HepG2 (cell line): ENCODE results near the gene DNMBP. TPM values are rescaled to one million over a fixed set of nuclear protein-coding genes. Genes with fewer than 3 reads are reported as not detected.

Source experiments
- ARNTL ChIP-seq: sonication (generic); formaldehyde crosslinking; IDR thresholded peaks from 2 replicates; pipeline ENCODE4 v1.4.0; 2020; ENCODE audit warnings: mild to moderate bottlenecking, missing genetic modification reagents
- ATF7 ChIP-seq, 2 experiments: fragments of 450-650 bp in 1 of 2; sonication (generic) in 1 of 2; formaldehyde crosslinking in 1 of 2; IDR thresholded peaks; 2 replicates each; pipeline versions ENCODE4 v1.4.0 to v1.6.1; 2016 to 2020; ENCODE audit warnings: antibody characterized with exemption in 1 of 2, mild to moderate bottlenecking in 1 of 2, missing genetic modification reagents in 1 of 2
- BATF2 ChIP-seq: sonication (generic); formaldehyde crosslinking; IDR thresholded peaks from 2 replicates; pipeline ENCODE4 v1.8.0; 2022; ENCODE audit warnings: mild to moderate bottlenecking, missing genetic modification reagents, moderate library complexity
- BCL3 ChIP-seq: sonication (generic); formaldehyde crosslinking; IDR thresholded peaks from 2 replicates; pipeline ENCODE4 v1.5.1; 2020; ENCODE audit warnings: mild to moderate bottlenecking, missing genetic modification reagents, moderate library complexity
- FOSL2 ChIP-seq: sonication (generic); formaldehyde crosslinking; IDR thresholded peaks from 2 replicates; pipeline ENCODE4 v1.4.0; 2020; ENCODE audit warnings: missing genetic modification reagents
- GATA4 ChIP-seq: sonication (generic); IDR thresholded peaks from 2 replicates; pipeline ENCODE4 v1.6.1; 2016; ENCODE audit warnings: antibody characterized with exemption, low read depth, borderline replicate concordance
- GFI1 ChIP-seq: sonication (generic); formaldehyde crosslinking; IDR thresholded peaks from 2 replicates; pipeline ENCODE4 v1.5.0; 2020; ENCODE audit warnings: missing genetic modification reagents, mild to moderate bottlenecking, borderline replicate concordance
- GZF1 ChIP-seq: sonication (generic); formaldehyde crosslinking; IDR thresholded peaks from 2 replicates; pipeline ENCODE4 v1.5.1; 2020; ENCODE audit warnings: mild to moderate bottlenecking, missing genetic modification reagents
- HIVEP1 ChIP-seq: sonication (generic); formaldehyde crosslinking; IDR thresholded peaks from 2 replicates; pipeline ENCODE4 v1.4.0; 2020; ENCODE audit warnings: mild to moderate bottlenecking, missing genetic modification reagents
- NR1H2 ChIP-seq: sonication (generic); formaldehyde crosslinking; IDR thresholded peaks from 2 replicates; pipeline ENCODE4 v1.8.1; 2022; ENCODE audit warnings: low read depth, missing genetic modification reagents, borderline replicate concordance
- POLR2AphosphoS2 ChIP-seq: IDR thresholded peaks from 2 replicates; pipeline ENCODE4 v1.6.1; 2011; ENCODE audit warnings: low read depth, low read length, improper control_type of control experiment
- RBFOX2 ChIP-seq: fragments of 200-400 bp; formaldehyde crosslinking; IDR thresholded peaks from 2 replicates; pipeline ENCODE4 v1.6.1; 2017; ENCODE audit warnings: low read depth, mild to moderate bottlenecking, low read length
- SP140L ChIP-seq: sonication (generic); formaldehyde crosslinking; IDR thresholded peaks from 2 replicates; pipeline ENCODE4 v1.4.0; 2020; ENCODE audit warnings: missing genetic modification reagents, borderline replicate concordance
- ZBTB39 ChIP-seq: sonication (generic); formaldehyde crosslinking; IDR thresholded peaks from 2 replicates; pipeline ENCODE4 v1.5.0; 2020; ENCODE audit warnings: missing genetic modification reagents
- ZBTB4 ChIP-seq: sonication (generic); formaldehyde crosslinking; IDR thresholded peaks from 2 replicates; pipeline ENCODE4 v1.4.0; 2020; ENCODE audit warnings: missing genetic modification reagents, mild to moderate bottlenecking, borderline replicate concordance
- ZNF12 ChIP-seq: sonication (generic); formaldehyde crosslinking; IDR thresholded peaks from 2 replicates; pipeline ENCODE4 v1.5.0; 2020; ENCODE audit warnings: missing genetic modification reagents
- ZNF274 ChIP-seq: sonication (generic); formaldehyde crosslinking; IDR thresholded peaks from 2 replicates; pipeline ENCODE4 v1.5.1; 2020; ENCODE audit warnings: mild to moderate bottlenecking, missing genetic modification reagents
- ZNF496 ChIP-seq: sonication (generic); formaldehyde crosslinking; IDR thresholded peaks from 2 replicates; pipeline ENCODE4 v1.8.1; 2023; ENCODE audit warnings: mild to moderate bottlenecking, moderate library complexity, missing genetic modification reagents; ENCODE audit not compliant: insufficient replicate concordance
- ZNF775 ChIP-seq: sonication (generic); formaldehyde crosslinking; IDR thresholded peaks from 2 replicates; pipeline ENCODE4 v1.4.0; 2020; ENCODE audit warnings: missing genetic modification reagents, mild to moderate bottlenecking, moderate library complexity, borderline replicate concordance
- ZNF790 ChIP-seq: sonication (generic); formaldehyde crosslinking; IDR thresholded peaks from 2 replicates; pipeline ENCODE4 v1.8.0; 2022; ENCODE audit warnings: missing genetic modification reagents, mild to moderate bottlenecking, borderline replicate concordance
- polyA plus RNA-seq, 8 experiments: library from polyadenylated mRNA; depleted of rRNA in 3 of 8; stranded (reverse) in 7 of 8; unstranded in 1 of 8; fragments of >200 nt; fragmentation: Illumina TruSeq in 4 of 8; extraction: Trizol in 4 of 8; gene quantifications; 2 replicates each; pipeline versions ENCODE4 v1.2.1 to v1.2.3, GENCODE V29; 2011 to 2016; ENCODE audit warnings: low read depth in 4 of 8, missing spikeins in 1 of 8, mixed read lengths in 1 of 8; ENCODE audit not compliant: insufficient read depth in 1 of 8
- total RNA-seq, 5 experiments: library from RNA; depleted of rRNA; stranded (reverse); fragments of >200 nt; fragmentation: Illumina TruSeq; extraction: Trizol; gene quantifications; 2 replicates each; pipeline ENCODE4 v1.2.3, GENCODE V29; 2016; ENCODE audit warnings: low read depth in 1 of 5

DNMBP gene
- total and polyA plus RNA-seq, 2 of the 13 experiments (the other 11 are each of a cell fraction or from before 2014, with no cell fraction given) = 3.6 to 6.3 TPM

GRCh38 chr10:99849536-99849935 is 160.2 kb downstream of the DNMBP start (continued):
- no peak for TF ChIP-seq GFI1 (CRISPR knock-in tag)
- peak; percentile 24; the same call in 1 of the 2 replicates for TF ChIP-seq ZNF12 (CRISPR knock-in tag)
- no peak for TF ChIP-seq BATF2 (CRISPR knock-in tag)
- TF ChIP-seq BCL3 (CRISPR knock-in tag) = no peak
- no peak for TF ChIP-seq SP140L (CRISPR knock-in tag)
- no peak for TF ChIP-seq ATF7 (IDR thresholded peaks at IDR 0.05)
- no peak for TF ChIP-seq ATF7 (CRISPR knock-in tag; IDR thresholded peaks at IDR 0.05)
- TF ChIP-seq GZF1 (CRISPR knock-in tag) = no peak
- TF ChIP-seq HIVEP1 = no peak
- no peak for TF ChIP-seq RBFOX2
- TF ChIP-seq FOSL2 (CRISPR knock-in tag) = no peak
- no peak for TF ChIP-seq ZBTB39 (CRISPR knock-in tag)
- TF ChIP-seq ZNF496 = no peak
- TF ChIP-seq ZNF790 (CRISPR knock-in tag) = no peak
- TF ChIP-seq ZNF274 (CRISPR knock-in tag) = no peak
- TF ChIP-seq ARNTL (CRISPR knock-in tag) = no peak
- TF ChIP-seq ZNF775 (CRISPR knock-in tag) = no peak
- no peak for TF ChIP-seq ZBTB4 (CRISPR knock-in tag)
- TF ChIP-seq GATA4 = no peak
- no peak for TF ChIP-seq POLR2AphosphoS2
- no peak for TF ChIP-seq NR1H2 (CRISPR knock-in tag)
